Ammon's horn (tissue), 1 donor: ENCODE data around the gene RAB7A.

Source experiments
- DNase-seq: peaks from one replicate; pipeline ENCODE4 v3.0.0-alpha.2; 2016; ENCODE audit warnings: low spot score

The RAB7A gene

DNA sequence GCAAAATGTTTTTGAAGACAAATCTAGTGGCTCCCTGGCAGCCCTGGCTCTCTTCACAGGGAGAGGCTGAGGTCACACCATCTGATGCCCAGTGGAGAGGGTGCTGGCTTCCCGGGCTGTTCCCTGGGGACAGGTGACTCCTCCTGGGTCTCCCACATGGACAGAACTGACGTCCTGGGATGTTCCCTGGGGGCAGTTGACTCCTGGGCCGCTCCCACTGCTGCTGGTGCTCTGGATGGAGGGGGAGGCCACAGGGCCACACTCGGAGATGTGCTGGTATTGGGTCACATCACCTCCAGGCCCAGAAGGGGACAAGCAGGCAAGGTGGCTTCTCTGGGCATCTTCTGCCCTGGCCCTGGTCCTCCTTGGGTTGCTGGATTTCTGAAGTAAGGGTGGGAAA is 125.6 kb downstream of the RAB7A start:
- no peak for DNase-seq

DNA sequence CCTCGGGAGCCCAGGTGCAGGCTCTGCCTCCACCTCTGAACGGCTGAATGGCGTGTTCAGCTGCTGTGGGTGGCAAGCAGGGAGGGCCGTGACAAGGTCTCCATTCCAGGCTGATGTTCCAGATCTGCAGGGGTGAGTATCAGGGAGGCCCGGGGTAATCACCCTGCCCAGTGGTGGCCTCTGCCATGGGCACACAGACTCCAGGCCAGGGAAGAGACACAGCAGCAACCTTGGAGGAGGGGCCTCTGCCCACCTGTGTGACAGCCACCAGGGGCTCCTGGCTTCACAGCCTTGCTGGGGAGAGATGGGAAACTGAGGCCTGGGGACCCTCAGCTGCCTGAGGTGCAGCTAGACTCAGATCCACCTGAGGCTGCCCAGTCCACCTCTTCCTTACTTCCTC is 127.8 kb downstream of the RAB7A start:
- DNase-seq, result no peak

DNA sequence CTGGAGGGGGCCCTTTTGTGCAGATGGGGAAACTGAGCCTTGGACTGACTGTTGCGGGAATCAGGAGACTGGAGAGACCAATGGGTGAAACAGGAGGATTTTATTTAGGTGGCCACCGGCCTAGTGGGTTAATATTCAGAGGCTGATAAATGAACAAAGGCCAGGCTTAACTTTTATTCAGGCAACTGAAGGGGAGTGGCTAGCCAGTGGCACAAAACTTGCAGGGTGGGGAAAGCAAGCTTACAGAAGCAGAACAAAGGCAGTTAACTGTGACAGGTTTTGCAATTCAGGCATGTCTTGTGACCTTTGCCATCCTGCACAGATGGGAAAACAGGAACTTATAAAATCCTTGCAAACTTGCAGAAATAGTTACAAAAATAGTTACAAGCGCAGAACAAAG is 128.5 kb downstream of the RAB7A start:
- no peak for DNase-seq

DNA sequence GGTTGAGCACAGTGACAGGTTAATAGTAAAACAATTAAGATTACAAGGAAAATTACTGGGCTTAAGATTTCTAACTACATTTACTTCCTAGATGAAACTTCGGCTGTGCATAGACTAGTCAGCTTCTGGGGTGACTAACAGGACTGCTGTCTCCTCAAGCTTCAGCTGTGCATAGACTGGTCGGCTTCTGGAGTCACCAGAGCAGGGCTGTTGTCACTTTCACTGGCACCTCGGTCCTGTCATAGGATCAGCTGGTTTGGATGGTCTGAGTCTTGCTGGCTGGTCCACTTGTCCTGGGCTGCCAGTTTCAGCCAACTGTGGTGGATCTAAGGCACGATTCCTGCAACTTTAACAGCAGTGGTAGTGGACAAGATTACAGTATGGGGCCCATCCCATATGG is 129.6 kb downstream of the RAB7A start:
- DNase-seq, result no peak

DNA sequence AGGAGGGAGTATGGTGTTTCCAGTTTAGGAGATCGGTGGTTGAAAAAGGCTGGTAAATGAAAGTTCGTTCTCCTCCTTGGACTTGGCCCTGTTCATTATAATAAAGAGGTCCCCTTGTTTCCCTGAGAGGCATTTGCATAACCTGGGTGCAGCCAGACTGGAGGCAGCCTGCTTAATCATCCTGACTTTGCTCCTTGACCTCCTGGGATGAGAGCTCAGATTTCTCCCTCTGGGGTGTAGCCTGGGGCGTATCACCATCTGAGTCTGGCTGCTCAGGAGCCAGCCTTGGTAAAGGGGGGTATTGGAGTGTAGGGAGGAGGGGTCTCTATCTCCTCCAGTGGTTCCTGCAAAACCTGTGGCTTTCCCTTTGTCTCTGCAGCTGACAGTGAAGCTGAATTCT is 132.2 kb downstream of the RAB7A start:
- DNase-seq, result no peak

DNA sequence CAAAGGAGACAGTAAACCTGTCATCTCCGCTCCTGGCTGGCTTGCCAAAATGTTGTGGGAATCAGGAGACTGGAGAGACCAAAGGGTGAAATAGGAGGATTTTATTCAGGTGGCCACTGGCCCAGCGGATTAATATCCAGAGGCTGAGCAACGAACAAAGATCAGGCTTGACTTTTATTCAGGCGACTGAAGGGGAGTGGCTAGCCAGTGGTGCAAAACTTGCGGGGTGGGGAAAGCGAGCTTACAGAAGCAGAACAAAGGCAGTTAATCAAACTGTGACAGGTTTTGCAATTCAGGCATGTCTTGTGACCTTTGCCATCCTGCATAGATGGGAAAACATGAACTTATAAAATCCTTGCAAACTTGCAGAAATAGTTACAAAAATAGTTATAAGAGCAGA is 133.6 kb downstream of the RAB7A start:
- DNase-seq, result no peak

DNA sequence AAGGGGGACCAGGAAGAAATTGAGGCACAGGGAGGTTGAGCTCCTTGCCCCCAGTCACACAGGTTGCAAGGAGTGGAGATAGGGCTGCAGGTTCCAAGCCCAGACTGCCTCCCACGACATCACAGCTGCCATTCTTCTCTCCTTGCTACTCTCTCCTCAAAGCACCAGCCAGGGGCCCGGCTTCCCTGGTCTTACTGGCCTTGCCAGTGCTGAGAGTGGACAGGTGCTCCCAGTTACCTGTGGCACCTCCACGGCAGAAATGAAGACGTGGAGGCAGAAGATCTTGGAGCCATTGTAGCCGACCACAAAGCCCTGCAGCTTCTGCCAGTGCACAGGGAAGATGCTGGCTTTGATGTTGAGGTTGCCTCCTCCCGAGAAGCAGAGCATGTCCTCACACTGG is 135.5 kb downstream of the RAB7A start:
- DNase-seq, result no peak

DNA sequence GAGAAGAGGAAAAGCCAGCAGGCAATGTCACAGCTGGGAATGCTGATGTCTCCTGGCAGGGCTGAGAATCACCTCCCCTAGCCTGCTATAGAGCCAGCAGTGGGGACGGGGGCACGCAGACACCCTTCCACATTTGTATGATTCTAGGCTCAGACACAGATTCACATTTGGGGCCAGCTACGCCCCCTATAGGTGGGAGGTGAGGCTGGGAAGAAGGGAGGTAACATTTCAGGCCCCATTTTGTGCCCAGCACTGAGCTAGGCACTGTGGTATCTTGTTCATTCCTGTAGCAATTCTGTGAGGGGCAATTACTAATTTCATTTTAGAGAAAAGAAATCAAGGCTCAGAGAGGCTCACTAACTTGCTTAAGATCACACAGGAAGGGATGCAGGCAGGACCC is 137.6 kb downstream of the RAB7A start:
- no peak for DNase-seq
